Ammon's horn (tissue), 1 donor: ENCODE measurements around the gene NR1I2.

Experiments
- DNase-seq: peaks from one replicate; pipeline ENCODE4 v3.0.0-alpha.2; 2016; ENCODE audit warnings: low spot score

Gene NR1I2

DNA sequence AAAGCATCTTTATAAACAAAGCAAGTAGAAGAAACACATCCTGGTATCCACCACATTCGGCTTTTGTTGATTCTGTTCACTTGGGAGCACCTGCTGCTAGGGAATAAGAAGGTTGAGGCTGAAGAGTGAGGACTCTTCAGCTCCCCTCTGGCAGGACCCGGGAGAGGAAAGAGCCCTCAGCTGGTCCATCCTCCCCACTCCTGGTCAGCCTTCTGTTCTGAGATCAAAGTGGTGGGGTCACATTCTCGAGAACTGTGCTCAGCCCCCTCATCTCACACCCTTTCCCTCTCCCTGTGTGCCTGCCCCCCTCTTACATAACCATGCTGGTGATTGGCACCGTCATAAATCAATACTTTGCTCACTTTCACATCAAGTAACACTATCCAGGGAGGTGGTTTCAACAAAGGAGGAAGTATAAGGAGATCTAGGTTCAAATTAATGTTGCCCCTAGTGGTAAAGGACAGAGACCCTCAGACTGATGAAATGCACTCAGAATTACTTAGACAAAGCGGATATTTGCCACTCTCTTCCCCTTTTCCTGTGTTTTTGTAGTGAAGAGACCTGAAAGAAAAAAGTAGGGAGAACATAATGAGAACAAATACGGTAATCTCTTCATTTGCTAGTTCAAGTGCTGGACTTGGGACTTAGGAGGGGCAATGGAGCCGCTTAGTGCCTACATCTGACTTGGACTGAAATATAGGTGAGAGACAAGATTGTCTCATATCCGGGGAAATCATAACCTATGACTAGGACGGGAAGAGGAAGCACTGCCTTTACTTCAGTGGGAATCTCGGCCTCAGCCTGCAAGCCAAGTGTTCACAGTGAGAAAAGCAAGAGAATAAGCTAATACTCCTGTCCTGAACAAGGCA lies at the start of gene NR1I2:
TSS of gene NR1I2 (plus strand) at position 772 of the 869 bp plus-strand sequence.
- DNase-seq, result no peak

DNA sequence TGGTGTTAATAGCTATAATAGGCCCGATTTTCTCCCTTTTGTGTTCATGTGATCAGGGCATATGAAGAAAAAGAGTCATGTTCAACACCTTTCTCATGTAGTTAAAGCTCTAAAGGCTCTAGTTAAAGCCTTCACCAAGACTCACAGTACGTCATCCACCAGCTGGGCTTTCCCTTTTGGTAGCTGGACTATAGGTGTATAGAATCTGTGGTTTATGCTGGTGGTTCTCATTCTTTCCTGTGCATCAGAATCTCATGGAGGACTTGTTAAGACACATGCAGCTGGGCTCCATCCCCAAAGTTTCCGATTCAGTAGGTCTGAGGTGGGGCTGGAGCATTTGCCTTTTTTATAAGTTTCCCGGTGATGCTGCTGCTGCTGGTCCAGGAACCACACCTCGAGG lies 48.1 kb upstream of the NR1I2 start:
- DNase-seq, result no peak

- DNase-seq, result no peak
These were observed 43.2 kb upstream of the NR1I2 start for GRCh38 chr3:119738741-119739140.

- DNase-seq, result no peak
These were observed 40.0 kb upstream of the NR1I2 start for GRCh38 chr3:119741657-119742590.

DNA sequence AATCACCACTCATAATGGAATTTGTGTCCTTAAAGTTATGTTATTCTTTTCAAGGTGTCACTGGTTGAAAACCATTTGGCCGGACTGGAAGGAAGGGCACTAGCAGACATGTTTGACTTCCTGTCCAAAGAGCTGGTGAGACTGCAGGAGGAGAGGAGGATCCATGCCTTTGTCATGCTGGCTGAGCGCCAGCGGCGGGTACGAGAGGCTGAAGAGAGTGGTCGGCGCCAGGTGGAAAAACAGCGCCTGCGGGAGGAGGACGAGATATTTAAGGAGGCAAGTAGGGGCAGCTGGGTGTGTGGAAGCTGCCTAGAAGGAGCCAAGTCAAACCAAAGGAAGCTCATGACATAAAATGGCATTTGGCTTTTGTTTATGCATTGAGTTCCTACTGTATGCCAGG lies 38.0 kb upstream of the NR1I2 start:
- DNase-seq, result no peak

GRCh38 chr3:119745942-119746341 lies 36.0 kb upstream of the NR1I2 start:
- no peak for DNase-seq

GRCh38 chr3:119746423-119746822 lies 35.5 kb upstream of the NR1I2 start:
- no peak for DNase-seq

GRCh38 chr3:119747357-119747756 lies 34.5 kb upstream of the NR1I2 start:
- no peak for DNase-seq

DNA sequence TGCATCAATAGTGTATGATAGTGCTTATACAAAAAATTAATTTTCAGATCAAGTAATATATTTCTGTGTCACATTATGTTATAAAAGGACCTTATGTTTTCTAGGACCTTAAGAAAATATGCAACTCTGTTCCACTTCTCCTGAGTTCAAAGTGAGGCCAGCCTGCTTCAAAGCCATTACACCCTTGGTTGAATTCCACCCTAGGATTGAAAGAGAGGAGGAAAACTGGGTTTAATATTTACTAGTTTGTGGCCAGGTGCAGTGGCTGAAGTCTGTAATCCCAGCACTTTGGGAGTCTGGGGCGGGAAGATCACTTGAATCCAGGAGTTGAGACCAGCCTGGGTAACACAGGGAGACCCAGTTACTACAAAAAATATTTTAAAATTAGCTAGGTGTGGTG lies 32.9 kb upstream of the NR1I2 start:
- no peak for DNase-seq

GRCh38 chr3:119751423-119751822 lies 30.5 kb upstream of the NR1I2 start:
- no peak for DNase-seq

DNA sequence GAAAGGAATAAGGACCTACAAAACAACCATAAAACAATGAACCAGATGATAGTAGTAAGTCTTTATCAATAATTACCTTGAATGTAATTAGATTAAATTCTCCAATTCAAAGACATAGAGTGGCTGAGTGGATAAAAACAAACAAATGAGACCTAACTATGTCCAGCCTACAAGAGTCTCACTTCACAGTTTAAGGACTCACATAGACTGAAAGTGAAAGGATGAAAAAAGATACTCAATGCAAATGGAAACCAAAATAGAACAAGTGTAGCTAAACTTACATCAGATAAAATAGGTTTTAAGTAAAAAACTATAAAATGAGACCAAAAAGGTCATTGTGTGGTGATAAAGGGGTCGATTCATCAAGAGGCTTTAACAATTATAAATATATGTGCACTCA lies 21.9 kb upstream of the NR1I2 start:
- DNase-seq, result no peak

DNA sequence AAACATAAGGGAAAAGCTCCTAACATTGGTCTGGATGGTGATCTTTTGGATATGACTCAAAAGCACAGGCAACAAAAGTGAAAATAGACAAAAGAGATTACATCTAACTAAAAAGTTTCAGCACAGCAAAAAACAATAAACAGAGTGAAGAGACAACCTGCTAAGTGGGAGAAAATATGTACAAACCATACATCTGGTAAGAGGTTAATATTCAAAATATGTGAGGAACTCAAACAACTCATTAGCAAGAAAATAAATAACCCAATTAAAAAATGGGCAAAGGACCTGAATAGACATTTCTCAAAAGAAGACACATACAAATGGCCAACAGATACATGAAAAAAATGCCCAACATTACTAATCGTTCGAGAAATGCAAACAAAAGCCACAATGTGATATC lies 19.0 kb upstream of the NR1I2 start:
- DNase-seq, result no peak

DNA sequence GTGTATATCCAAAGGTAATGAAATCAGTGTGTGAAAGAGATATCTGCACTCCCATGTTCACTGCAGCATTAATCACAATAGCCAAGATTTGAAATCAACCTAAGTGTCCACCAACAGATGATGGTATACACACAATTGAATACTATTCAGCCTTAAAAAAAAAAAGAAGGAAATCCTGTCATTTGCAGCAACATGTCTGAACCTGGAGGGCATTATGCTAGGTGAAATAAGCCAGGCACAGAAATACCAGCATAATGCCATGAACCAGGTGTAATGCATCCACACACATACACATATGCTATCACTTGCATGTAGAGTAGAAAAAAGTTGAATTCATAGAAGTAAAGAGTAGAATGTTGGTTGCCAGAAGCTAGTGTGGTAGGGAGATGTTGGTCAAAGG lies 18.4 kb upstream of the NR1I2 start:
- DNase-seq, result no peak

DNA sequence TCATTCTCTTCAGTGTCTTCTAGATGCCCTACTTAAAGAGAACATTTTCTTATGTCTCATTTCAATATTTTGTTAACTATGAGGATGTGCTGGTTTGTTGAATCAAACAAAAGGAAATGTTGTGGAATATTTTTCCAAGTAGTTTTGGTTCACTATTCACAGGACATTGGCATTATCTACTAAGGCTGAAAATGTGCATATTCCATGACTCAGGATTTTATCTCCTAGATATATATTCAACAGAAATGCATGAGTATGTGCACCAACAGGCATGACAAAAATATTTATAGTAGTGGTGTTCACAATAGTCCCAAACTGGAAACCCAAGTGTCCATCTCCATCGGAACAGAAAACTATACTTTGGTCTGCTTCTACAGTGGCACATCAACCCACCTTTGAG lies 16.7 kb upstream of the NR1I2 start:
- DNase-seq, result no peak

DNA sequence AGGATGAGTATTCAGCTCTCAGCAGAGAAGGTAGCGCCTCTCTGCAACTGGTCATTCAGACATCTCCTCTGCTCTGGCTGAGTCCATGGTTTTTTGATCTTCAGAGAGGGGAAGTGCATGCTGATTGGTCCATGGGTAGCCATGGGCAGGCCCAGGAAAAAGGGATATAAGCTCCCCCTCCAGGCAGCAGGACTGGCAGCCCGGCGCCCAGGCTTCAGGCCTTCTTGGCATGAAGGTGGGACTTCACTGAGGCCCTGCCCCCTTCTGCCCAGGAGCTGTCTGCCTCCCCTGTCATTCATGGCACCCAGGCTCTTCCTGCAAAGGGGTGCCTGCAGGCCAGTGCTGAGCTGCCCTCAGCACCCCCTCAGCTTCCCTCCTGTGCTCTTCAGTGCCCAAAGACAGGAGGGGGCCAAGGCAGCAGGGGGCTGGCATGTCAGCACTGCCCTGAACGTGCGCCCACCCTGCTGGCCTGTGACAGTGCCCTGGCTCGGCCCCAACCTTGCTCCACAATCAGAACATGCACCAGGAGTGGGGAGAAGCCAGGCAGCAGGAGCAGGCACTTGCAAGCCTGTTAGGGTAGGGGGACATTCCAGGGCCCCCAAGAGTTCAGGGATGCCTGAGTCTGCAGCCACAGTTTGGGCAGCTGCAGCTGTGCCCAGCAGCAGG lies 13.8 kb upstream of the NR1I2 start:
- DNase-seq, result no peak

DNA sequence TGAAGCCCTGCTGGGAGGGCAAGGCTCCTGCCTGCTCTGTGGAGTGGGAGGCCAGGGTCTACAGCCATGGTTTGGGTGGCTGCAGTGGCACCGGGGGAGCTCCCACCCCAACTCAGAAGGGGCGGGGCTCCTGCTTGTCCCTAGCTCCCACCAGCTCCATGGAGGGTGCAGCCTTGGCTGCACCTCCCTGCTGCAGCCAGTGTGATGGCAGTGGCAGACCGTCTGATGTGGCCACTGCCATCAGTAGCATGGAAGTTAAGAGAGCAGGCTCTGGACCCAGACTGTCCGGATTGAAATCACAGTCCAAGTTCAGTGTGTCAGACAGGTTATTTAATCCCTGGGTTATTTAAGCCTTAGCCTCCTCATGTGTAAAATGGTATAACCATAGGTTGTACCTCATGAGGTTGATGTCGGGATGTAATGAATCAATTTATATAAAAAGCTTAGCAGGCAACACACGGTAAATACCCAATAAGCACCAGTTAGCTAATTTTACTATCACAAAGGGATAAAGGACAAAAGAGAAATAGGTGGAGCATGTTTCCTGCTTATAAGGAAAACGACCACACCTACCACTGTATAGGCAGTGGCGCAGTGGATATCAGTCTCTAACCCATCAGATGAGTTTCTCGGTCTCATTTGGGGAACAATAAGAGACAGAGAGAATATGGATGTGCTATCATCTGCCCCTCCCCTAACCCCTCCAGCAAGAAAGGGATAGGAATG lies 13.1 kb upstream of the NR1I2 start:
- DNase-seq, result no peak

DNA sequence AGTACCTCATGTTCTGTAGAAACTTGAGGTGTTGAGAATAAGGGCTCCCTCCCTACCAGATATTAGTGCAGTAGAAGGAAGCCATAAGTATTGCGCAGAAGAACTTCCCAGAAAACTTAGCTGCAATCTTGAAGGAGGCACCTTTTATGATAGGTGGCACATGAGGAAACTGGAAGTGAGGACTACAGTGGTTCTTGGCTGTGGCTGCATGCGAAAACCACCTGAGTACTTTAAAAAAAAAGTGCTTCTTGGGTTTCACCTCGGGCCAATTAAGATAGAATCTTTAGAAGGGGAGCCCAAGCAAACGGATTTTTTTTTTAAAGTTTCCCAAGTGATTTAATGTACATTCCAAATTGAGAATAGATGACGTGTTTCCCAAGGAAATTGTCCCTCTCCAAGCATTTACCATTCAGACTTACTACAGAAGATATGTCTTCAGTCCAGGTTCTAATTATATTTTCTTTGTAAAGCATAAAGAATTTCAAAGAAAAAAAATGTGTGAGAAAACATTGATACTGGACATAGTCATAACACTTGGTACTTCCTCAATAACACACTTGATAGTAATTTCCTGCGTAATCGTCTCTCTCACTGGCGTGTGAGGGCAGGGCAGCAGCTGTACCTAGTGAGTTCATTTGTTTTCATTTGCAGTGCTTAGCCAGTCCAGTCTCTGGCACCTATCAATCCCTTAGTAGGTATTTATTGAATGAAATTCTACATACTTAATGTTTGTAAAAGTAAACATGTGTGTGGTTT lies 12.3 kb upstream of the NR1I2 start:
- DNase-seq, result no peak

GRCh38 chr3:119774444-119774843 lies 7.5 kb upstream of the NR1I2 start:
- peak; percentile 45 for DNase-seq

GRCh38 chr3:119776304-119776703 lies 5.6 kb upstream of the NR1I2 start:
- no peak for DNase-seq

GRCh38 chr3:119778176-119778575 lies 3.7 kb upstream of the NR1I2 start:
- DNase-seq, result no peak

GRCh38 chr3:119778811-119779210 lies 3.1 kb upstream of the NR1I2 start:
- no peak for DNase-seq
